ENCODE results near the gene PTPRN. TPM values are rescaled to one million over a fixed set of nuclear protein-coding genes. Genes with fewer than 3 reads are reported as not detected.

The PTPRN gene
- total and polyA plus RNA-seq, 2 donors (not counting 3 experiments of a cell fraction or from before 2014, with no cell fraction given), result not detected

DNA sequence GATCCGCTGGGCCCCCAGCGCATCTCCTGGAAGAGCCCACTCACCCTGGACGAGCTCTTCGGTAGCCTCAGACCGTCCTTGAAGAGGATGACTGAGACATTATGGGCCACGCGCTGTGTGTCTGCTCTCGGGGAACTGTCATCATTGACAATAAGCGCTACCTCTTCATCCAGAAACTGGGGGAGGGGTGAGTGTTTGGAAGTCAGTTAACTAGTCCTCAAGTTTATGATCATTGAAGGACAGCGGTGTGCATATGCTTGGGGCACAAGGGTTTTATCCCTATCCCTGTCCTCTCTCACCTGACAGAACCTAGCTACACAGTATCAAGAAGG, 63.3 kb downstream of the PTPRN start:
- Histone ChIP-seq H2AFZ (ENCODE audit: low read depth, low read length) (no peak overlapping the region), H3K4me1 (ENCODE audit: control insufficient read depth, extremely low read depth, insufficient read depth, low read length) (peaks cover 31% of the 10 kb centered on the region), H3K36me3 (ENCODE audit: control insufficient read depth in 2 of 2, extremely low read depth in 1 of 2, insufficient read depth in 2 of 2, low read length in 2 of 2) (peaks cover 2% of the 10 kb centered on the region in 2 experiments), H3K9me1 (replicated peaks; ENCODE audit: control insufficient read depth, extremely low read depth, insufficient read depth, low read length) (no peaks in the 10 kb centered on the region), H3K27me3 (ENCODE audit: control insufficient read depth in 2 of 2, insufficient read depth in 2 of 2, low read length in 2 of 2) (no peaks in the 10 kb centered on the region), H4K20me1 (replicated peaks; ENCODE audit: control insufficient read depth, extremely low read depth, insufficient read depth, low read length) (no peaks in the 10 kb centered on the region), H3K9ac (replicated peaks; ENCODE audit: extremely low read depth, insufficient read depth, low read length) (peak overlapping the region; percentile 97), H3K4me3 (replicated peaks in 1 of 3; ENCODE audit: insufficient read depth in 1 of 3, low read depth in 1 of 3, low read length in 3 of 3) (peak overlapping the region; percentile 67 to 80 (median 67)), H3K27ac (ENCODE audit: insufficient read depth, low read depth, low read length) (peak overlapping the region; percentile 92), H3K79me2 (ENCODE audit: control insufficient read depth, insufficient read depth, low read length) (peaks cover 15% of the 10 kb centered on the region), H3K4me2 (ENCODE audit: insufficient read depth, low read length) (peak overlapping the region; percentile 86), H3K9me3 (replicated peaks; ENCODE audit: control insufficient read depth, insufficient read depth, low read length) (no peaks in the 10 kb centered on the region)
- ChIA-PET CTCF (interaction anchor here (1.0 to 2.1 kb wide), 4 partner anchors 34 to 74 kb away, joined by 3 to 12 read pairs (median 4); no protein-coding TSS in a partner anchor), POLR2A (no interaction called here)
- TF ChIP-seq EZH2 (IDR thresholded peaks at IDR 0.05; ENCODE audit: borderline replicate concordance, low read depth, low read length, severe bottlenecking) (no peak), POLR2A (IDR thresholded peaks at IDR 0.05; ENCODE audit: low read depth, low read length) (no peak), MYC (IDR thresholded peaks at IDR 0.05; ENCODE audit: low read depth, low read length) (no peak), FOS (IDR thresholded peaks at IDR 0.05; ENCODE audit: borderline replicate concordance, insufficient read depth, low read length) (no peak), MAX (IDR thresholded peaks at IDR 0.05; ENCODE audit: insufficient read depth, insufficient read length) (no peak), GATA2 (IDR thresholded peaks at IDR 0.05; ENCODE audit: insufficient read depth, insufficient read length, low read depth, low read length) (no peak), CTCF (IDR thresholded peaks at IDR 0.05; ENCODE audit: extremely low read depth in 1 of 2, insufficient read depth in 1 of 2, low read depth in 1 of 2, low read length in 2 of 2) (no peak), POLR2AphosphoS5 (IDR thresholded peaks at IDR 0.05; ENCODE audit: insufficient read depth, low read depth, low read length) (no peak), JUN (IDR thresholded peaks at IDR 0.05; ENCODE audit: borderline replicate concordance, insufficient read depth, insufficient read length, low read depth) (no peak)
- DNase-seq (ENCODE audit: low read depth, low spot score) (no peak), FAIRE-seq (no peak)
- dilution Hi-C loops (cut with MboI; ENCODE audit: extremely low pct_ligation_motif_present, low sequenced_read_pairs), result no loop called here
- intact Hi-C loops (cut with micrococcal nuclease), result loop anchor here (1.0 to 2.0 kb wide), 7 partner anchors 17 to 86 kb away; partner anchors contain the start of genes ABCB6, ANKZF1, ATG9A and DNAJB2
- no TSS peak for BruUV-seq (replicated peaks)

All from endothelial cell of umbilical vein (primary cell).